Upper lobe of left lung (tissue), 6 donors: Measurements from ENCODE around the gene NKAIN4. TPM values are rescaled to one million over a fixed set of nuclear protein-coding genes. Genes with fewer than 3 reads are reported as not detected.

ENCODE experiments used
- ATAC-seq, 2 donors: fragments of 200-7000 bp; cut with Tn5 transposase; one replicate each; pipeline ENCODE4 v1.9.1; 2022; ENCODE audit warnings: mild to moderate bottlenecking in 2 of 2, moderate library complexity in 2 of 2; ENCODE audit not compliant: low FRiP score in 2 of 2
- DNase-seq, 2 donors: peaks; one replicate each; pipeline ENCODE4 v3.0.0-alpha.2; 2019 to 2020
- H3K27ac ChIP-seq, 4 donors: fragments of 200-600 bp; sonication (generic); one replicate each; pipeline ENCODE4 v1.5.1; 2016 to 2019
- H3K27me3 ChIP-seq, 4 donors: fragments of 200-600 bp; sonication (generic); one replicate each; pipeline ENCODE4 v1.5.1; 2017 to 2019
- H3K36me3 ChIP-seq, 4 donors: fragments of 200-600 bp; sonication (generic); one replicate each; pipeline ENCODE4 v1.5.1; 2016 to 2019
- H3K4me1 ChIP-seq, 4 donors: fragments of 200-600 bp; sonication (generic); one replicate each; pipeline ENCODE4 v1.5.1; 2018 to 2019
- H3K4me3 ChIP-seq, 4 donors: fragments of 200-600 bp; sonication (generic); one replicate each; pipeline ENCODE4 v1.5.1; 2017 to 2019; ENCODE audit warnings: mild to moderate bottlenecking in 2 of 4, moderate library complexity in 1 of 4
- H3K9me3 ChIP-seq, 4 donors: fragments of 200-600 bp; sonication (generic); one replicate each; pipeline ENCODE4 v1.5.1; 2018 to 2019
- EP300 ChIP-seq, 4 donors: sonication (generic); formaldehyde crosslinking; IDR thresholded peaks; one replicate each; pipeline ENCODE4 v1.5.1; 2017; ENCODE audit warnings: antibody characterized with exemption in 4 of 4, control low read depth in 2 of 4
- POLR2A ChIP-seq, 4 donors: fragments of 450-650 bp; IDR thresholded peaks; one replicate each; pipeline ENCODE4 v1.5.1; 2016 to 2017; ENCODE audit warnings: antibody characterized with exemption in 4 of 4, mild to moderate bottlenecking in 2 of 4
- POLR2AphosphoS5 ChIP-seq, 2 donors: sonication (generic); formaldehyde crosslinking; IDR thresholded peaks; one replicate each; pipeline ENCODE4 v1.5.1; 2017; ENCODE audit warnings: antibody characterized with exemption in 2 of 2
- WGBS, 2 donors: methylation state at CpG; one replicate each; pipeline ENCODE4 v1.1.5; 2017 to 2018; 5-methylcytosine and 5-hydroxymethylcytosine counted together
- total RNA-seq, 6 donors: library from RNA; depleted of rRNA in 4 of 6; stranded (reverse); fragments of >200 nt in 4 of 6; gene quantifications; one replicate each; pipeline versions ENCODE4 v1.1.0 to v1.2.1, GENCODE V29; 2016 to 2021
- TF ChIP-seq, protein P1 (sequence below), 6 experiments: fragments of 450-650 bp in 4 of 6; fragments of 200-600 bp in 2 of 6; sonication (generic) in 2 of 6; IDR thresholded peaks; one replicate each; pipeline ENCODE4 v1.5.1; 2016 to 2019; ENCODE audit warnings: antibody characterized with exemption in 6 of 6
- donor health status: DM: no; HTN: no; CAD: no; lungs with moderate emphysema.
- donor health status: DM: no; HTN: yes; CAD: no; lungs with severe emphysema.

NKAIN4 gene
- total RNA-seq, 6 donors from 2014 or later: 0.17 TPM; not detected in 5

DNA sequence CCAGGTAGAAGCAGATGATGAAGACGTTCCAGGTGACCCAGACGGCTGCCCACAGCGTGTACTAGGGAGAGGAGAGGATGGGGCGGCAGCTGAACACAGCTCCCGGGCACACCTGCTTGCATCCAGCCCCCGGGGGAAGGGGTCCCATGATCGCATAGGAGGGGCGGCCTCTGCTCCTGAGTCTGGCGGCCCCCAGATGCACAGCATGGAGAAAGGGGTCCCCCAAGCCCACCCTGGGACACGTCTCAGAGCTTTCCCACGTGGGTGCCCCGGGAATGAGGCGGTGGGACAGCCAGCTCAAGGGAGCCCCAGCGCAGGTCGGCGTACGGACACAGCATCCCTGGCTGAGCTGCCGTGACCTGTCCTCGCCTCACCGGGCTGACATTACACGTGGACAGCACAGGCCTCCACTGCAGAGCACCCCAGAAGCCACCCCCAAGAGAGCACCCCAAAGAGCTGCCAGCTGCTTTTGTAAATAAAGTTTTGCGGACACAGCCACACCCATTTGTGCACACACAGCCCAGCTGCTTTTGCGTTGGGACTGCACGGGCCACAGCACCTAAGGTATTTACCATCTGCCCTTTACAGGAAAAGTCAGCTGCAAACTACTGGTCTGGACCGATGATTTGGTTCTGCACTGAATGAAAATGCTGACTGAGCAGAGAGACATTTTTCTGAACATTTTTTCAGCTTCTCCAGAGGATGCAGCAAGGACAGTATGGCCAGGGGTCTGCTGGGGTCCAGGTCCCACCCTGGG lies 5.2 kb downstream of the NKAIN4 start:
- peak in 1 of 2 donors; percentile 58 for DNase-seq
- Histone ChIP-seq H3K27ac (no peak overlapping the region), H3K4me1 (peaks cover 8 to 13% (median 10%) of the 10 kb centered on the region in 4 donors), H3K9me3 (no peaks in the 10 kb centered on the region), H3K27me3 (peaks cover 0 to 24% (median 11%) of the 10 kb centered on the region in 4 donors), H3K36me3 (no peaks in the 10 kb centered on the region), H3K4me3 (no peak overlapping the region)
- no peak for ATAC-seq
- 71 to 79% methylated on average over 15 to 19 of the region's 25 CpGs for WGBS, 2 donors
- TF ChIP-seq, protein P1, sequence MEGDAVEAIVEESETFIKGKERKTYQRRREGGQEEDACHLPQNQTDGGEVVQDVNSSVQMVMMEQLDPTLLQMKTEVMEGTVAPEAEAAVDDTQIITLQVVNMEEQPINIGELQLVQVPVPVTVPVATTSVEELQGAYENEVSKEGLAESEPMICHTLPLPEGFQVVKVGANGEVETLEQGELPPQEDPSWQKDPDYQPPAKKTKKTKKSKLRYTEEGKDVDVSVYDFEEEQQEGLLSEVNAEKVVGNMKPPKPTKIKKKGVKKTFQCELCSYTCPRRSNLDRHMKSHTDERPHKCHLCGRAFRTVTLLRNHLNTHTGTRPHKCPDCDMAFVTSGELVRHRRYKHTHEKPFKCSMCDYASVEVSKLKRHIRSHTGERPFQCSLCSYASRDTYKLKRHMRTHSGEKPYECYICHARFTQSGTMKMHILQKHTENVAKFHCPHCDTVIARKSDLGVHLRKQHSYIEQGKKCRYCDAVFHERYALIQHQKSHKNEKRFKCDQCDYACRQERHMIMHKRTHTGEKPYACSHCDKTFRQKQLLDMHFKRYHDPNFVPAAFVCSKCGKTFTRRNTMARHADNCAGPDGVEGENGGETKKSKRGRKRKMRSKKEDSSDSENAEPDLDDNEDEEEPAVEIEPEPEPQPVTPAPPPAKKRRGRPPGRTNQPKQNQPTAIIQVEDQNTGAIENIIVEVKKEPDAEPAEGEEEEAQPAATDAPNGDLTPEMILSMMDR (IDR thresholded peaks at IDR 0.05): no peak
- TF ChIP-seq POLR2A (IDR thresholded peaks at IDR 0.05): no peak
- no peak for TF ChIP-seq POLR2AphosphoS5 (IDR thresholded peaks at IDR 0.05)
- no peak for TF ChIP-seq EP300 (IDR thresholded peaks at IDR 0.05)

DNA sequence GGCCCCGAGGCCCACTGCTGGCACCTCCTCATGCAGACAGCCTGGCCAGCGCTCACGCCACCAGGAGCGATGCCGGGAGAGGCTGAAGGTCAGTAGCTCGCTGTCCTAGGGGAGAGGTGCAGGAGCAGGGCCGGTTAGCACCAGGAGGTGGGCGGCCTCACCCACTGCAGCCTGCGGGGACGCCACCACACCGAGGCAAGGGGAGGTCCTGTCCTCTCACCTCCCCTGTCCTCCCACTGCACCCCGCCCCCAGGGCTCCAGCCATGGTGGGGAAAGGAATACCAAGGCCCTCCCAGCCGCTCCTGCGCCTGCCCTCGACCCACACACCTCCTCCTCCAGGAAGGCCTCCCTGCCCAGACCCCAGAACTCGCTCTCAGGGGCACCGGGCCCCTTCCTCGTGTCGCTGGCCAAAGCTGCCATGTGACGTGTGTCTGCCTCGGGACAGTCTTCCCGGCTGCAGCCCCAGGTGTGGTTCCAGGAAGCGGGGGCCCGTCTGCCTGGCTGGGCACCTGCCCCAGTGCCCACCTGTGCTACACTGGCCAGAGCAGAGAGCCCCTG lies 6.5 kb downstream of the NKAIN4 start:
- peaks cover 0 to under 1% (median 0%) of the 10 kb centered on the region in 4 donors for H3K4me1 ChIP-seq
- H3K27ac ChIP-seq: no peak overlapping the region
- no peak for ATAC-seq
- no peaks in the 10 kb centered on the region for H3K9me3 ChIP-seq
- H3K36me3 ChIP-seq: no peaks in the 10 kb centered on the region
- WGBS, 2 donors: 70% methylated on average over 23 of the region's 24 CpGs; no CpG with 5 or more reads in 1 of the 2 donors
- no peak overlapping the region for H3K4me3 ChIP-seq
- peak in 1 of 2 donors; percentile 77 for DNase-seq
- TF ChIP-seq EP300 (IDR thresholded peaks at IDR 0.05) (no peak), POLR2AphosphoS5 (IDR thresholded peaks at IDR 0.05) (no peak), POLR2A (IDR thresholded peaks at IDR 0.05) (no peak)
- TF ChIP-seq, protein P1 (IDR thresholded peaks at IDR 0.05): no peak
- H3K27me3 ChIP-seq: peaks cover 0 to 15% (median 5%) of the 10 kb centered on the region in 4 donors

DNA sequence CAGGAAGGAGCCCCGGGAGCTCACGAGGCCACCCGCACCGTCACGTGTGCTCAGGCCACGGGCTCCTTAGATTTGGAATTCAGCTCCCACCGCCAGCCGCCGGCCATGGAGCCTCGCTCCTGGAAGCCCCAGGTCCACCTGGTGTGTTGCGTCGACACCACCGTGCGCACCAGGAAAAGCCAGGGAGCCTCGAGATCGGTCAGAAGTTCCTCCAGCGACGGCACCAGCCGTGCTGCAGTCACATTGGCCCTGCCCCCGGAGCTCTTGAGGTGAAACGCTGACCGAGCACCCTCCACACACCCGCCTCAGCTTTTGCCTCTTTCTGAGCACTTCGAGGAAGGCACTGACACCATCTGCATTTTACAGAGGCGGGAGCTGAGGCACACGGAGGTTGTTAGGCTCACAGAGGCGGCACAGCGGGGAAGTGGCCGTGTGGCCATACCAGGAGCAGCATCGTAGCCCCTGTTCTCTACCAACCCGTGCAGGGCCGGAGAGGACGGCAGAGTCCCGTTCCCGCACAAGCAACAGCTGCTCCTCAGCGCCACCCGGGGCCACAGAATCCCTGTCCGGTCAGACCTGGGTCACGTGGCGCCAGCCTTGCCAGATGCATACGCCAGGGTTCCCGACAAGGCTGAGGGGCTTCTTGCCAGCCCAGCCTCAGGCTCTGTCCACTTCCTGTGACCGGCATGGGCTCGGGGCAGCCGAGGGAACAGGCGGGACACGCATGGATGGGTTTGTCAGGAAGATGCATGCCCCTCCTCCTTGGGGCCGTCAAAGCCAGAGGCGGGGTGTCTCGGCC lies 7.6 kb downstream of the NKAIN4 start:
- DNase-seq (peak; percentile 31 to 72), ATAC-seq (peak in 1 of 2 donors; percentile 12)
- no peak overlapping the region for H3K27ac ChIP-seq
- H3K27me3 ChIP-seq: peaks cover 0 to 7% (median 4%) of the 10 kb centered on the region in 4 donors
- H3K36me3 ChIP-seq: no peaks in the 10 kb centered on the region
- TF ChIP-seq POLR2AphosphoS5 (IDR thresholded peaks at IDR 0.05) (no peak), EP300 (IDR thresholded peaks at IDR 0.05) (no peak), POLR2A (IDR thresholded peaks at IDR 0.05) (no peak)
- TF ChIP-seq, protein P1 (IDR thresholded peaks at IDR 0.05): no peak
- H3K9me3 ChIP-seq: no peaks in the 10 kb centered on the region
- H3K4me3 ChIP-seq: peak overlapping the region in 1 of 4 donors; percentile 10
- 37 to 48% methylated on average over 25 to 34 of the region's 50 CpGs for WGBS, 2 donors
- no peaks in the 10 kb centered on the region for H3K4me1 ChIP-seq

DNA sequence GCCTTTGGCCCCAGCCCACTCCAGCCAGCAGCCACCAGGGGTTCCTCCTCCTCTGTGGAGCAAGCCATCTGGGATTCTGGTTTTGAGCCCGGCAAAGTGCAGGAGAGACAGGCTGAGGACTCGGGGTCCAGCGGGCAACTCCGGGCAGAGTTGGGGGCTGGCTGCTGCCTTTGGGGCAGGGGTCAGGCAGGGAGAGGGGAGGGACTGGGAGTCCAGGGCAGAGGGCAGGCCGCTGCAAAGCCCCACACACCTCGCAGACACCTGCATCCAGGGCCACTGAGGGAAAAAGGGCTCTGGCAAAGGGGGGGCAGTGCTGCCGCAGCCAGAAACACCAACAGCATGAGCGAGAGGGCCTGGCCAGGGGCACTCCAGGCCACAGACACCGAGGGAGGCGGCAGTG lies 9.8 kb downstream of the NKAIN4 start:
- Histone ChIP-seq H3K27ac (no peak overlapping the region), H3K4me3 (no peak overlapping the region), H3K4me1 (no peaks in the 10 kb centered on the region), H3K9me3 (no peaks in the 10 kb centered on the region), H3K36me3 (no peaks in the 10 kb centered on the region), H3K27me3 (peaks cover 0 to 7% (median 4%) of the 10 kb centered on the region in 4 donors)
- WGBS, 2 donors: 63 to 89% methylated on average over 3 to 10 of the region's 10 CpGs
- DNase-seq: peak in 1 of 2 donors; percentile 71
- no peak for ATAC-seq
- TF ChIP-seq EP300 (IDR thresholded peaks at IDR 0.05) (no peak), POLR2AphosphoS5 (IDR thresholded peaks at IDR 0.05) (no peak), POLR2A (IDR thresholded peaks at IDR 0.05) (no peak)
- TF ChIP-seq, protein P1 (IDR thresholded peaks at IDR 0.05): no peak
